ENCODE data around the gene SLC25A42.

DNA sequence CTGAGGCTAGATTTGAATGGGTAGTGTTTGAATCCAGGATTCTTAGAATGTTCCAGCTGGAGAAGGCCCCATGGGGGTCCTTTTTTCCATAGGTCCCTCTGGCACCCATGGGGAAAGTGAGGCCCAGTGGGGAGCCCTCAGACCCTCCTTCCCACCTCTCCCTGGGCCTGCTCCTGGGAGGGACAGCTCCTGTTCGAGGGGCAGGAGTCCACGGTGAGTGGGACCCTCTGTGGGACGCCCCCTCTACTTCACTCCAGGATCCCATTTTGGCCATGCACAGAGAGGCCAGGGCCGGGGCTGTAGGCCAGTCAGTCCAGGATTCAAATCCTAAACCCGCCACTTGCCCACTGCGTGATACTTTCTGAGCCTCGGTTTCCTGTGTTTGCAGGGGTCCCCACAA lies 98.7 kb downstream of the SLC25A42 start:
- no peak for TF ChIP-seq CTCF (conservative IDR thresholded peaks at IDR 0.05; ENCODE audit: low read depth, low read length)
- TF ChIP-seq EZH2 (IDR thresholded peaks at IDR 0.05; ENCODE audit: borderline replicate concordance, low read depth, low read length, poor library complexity, severe bottlenecking), result no peak

Data from A673 (cell line).